NCI-H1105 (cell line): Measurements from ENCODE around the gene DPYD.

Source experiments
- DNase-seq: peaks from one replicate; lab custom pipeline; 2025; lab: John Stamatoyannopoulos, UW

The DPYD gene

GRCh38 chr1:97433094-97433823, 487.6 kb downstream of the DPYD start:
- DNase-seq = no peak

DNA sequence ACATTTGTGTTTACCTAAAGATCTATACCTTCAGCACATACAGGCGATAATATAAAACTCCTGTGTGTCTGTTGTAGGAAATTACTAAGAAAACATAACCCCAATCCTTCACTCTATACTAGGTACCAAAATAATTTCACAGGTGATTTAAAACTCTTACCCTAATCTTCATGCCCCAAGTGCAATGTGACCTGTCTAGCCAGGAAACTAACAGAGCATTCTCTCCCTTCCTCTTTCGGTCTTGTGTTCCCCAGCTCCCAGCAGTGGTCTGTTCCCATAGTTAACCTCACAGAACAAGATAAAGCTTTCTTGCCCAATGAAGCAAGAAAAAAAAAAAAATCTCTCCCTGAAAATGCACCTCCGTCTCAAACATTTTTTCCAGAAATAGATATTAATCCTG, 493.5 kb downstream of the DPYD start:
- DNase-seq = no peak

DNA sequence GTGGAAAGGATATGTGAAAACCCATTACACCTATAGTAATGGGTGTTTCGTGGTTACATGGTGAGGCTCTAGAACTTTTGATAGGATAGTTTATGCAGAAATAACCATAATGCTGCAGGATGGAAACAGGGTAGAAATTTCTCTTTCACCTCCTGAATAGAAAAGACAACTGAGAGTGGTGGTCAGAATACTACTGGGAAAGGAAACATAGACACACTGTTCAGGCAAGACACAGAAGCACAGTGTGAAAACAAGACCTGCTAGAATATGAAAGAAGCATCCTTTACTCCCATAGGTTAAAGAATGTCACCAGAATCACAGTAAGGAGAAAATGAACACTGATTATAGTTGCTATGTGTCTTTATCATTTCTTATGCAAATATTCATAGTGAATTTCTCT, 496.6 kb downstream of the DPYD start:
- no peak for DNase-seq

GRCh38 chr1:97423403-97423802, 497.4 kb downstream of the DPYD start:
- DNase-seq = no peak

GRCh38 chr1:97417661-97418060, 503.2 kb downstream of the DPYD start:
- no peak for DNase-seq

DNA sequence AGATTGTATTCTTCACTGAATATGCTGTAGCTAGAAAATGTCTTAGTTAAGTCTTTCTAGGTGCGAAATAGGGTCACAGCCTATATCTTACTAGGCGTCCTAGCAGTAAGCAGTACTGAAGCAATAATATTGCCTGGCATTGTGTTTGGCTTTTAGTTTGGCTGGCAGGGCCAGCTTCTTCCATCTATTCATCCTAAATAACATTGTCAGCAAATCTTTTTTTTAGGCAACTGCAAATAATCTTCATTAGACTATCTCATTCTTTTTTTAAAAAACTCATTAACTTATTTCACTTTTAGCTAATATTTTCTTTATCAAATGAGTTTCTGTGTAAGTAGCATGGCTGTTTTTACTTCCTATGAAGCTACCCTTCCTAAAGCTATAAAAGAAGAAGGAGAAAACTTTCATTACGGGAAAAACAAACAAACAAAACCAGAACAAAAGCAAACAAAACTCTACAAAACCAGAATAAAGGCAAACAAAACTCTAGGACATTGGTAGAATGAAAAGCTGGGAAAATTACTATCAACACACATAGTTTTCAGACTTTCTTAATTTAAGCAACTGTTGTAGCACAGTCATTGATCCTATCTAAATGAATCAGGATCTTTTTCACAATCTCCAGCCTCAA, 506.0 kb downstream of the DPYD start:
- DNase-seq = no peak

DNA sequence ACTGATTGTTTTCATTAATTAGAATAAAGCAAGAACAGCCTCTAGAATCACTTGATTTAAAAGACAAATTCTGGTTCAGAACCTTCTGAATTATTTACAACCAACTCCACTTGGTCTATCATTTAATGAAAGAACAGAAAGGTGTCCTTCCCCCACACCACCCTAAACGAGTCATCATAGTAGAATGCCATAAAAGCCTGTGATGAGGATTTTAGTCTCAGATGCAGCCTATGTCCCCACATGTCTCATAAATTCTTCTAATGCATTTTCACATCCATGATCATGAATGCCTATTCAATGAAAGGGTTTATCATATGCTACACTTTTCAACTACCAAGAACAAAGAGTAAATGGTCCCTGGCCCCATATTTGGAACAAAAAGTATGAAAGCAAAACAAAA, 508.1 kb downstream of the DPYD start:
- DNase-seq = no peak

GRCh38 chr1:97412166-97412565, 508.7 kb downstream of the DPYD start:
- no peak for DNase-seq

DNA sequence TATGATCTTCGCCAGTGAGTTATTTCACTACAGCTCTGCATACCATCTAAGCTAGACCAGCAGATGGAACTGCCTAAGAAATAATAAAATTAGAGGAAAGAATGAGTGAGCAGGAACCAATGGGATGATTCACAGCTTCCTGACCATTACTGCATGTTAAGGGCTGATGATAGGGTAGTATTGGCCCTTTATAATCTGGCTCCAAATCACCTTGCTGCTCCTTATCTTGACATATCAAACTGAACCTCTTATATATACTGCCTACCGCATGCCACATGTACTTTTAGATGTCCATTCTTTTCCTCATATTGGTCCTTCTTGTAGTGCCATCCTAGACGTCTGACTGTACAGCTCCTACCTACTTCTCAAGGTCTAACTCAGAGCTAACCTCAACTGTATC, 524.4 kb downstream of the DPYD start:
- no peak for DNase-seq

DNA sequence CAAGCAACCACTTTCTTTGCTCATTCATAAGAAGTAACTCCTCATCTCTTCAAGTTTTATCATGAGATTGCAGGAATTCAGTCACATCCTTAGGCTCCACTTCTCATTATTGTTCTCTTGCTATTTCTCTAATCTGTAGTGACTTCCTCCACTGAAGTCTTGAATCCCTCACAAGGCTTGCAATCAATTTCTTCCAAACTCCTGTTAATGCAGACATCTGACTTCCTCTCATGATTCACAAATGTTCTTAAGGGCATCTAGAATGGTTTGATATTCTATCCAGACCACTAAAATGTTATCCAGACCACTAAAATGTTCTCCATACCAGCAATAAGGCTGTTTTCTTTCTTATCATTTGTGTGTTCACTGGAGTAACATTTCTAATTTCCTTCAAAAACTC, 528.1 kb downstream of the DPYD start:
- no peak for DNase-seq

- DNase-seq = no peak
Observed at GRCh38 chr1:97385536-97386277, 535.1 kb downstream of the DPYD start.

DNA sequence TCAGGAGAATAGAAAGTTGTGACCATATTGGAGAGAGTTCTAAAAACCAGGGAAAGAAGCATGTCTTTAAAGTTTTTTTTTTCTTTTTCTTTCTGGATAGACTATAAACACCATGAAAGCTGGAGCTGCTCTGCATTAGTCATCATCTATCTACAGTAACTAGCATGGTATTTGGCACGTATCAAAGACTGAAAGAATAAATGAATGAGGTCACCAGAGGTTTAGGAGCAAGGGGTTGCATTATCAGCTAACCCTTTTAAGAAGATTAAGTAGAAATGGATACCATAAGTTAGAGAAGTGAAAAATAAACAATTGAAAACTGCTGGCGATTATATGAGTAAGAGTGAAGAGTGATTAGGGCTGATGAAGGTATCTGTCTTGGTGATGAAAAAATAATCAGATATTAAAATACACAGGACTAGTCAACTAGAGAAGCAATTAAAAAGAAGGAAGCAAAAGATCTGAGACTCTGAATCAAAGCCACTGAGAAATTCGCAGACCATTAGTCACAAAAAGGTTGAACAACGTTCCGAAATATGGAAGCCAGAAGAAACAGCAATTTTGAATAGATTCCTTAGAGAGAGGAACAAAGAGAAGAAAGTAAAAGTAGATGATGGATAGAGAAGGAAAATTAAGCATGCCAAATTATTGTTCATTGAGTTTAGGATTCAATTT, 536.4 kb downstream of the DPYD start:
- no peak for DNase-seq

GRCh38 chr1:97383797-97384196, 537.0 kb downstream of the DPYD start:
- DNase-seq = no peak

DNA sequence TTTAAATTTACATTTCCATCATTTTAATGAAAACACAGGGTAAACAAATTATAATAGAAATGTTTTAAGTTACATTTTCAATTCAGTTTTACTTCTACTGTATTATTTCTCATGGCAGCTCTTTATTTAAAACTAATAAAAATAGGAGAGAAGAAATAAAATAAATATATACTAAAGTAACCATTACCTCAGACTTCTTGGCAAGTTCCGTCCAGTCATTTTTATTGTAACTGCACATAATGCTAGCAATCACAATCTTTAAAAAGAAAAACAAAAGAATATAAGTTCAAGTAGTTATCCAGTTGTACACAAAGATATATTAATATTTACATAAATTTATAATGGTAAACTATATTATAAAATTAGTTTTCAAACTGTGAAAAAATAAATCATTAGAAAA, 538.6 kb downstream of the DPYD start:
- DNase-seq = no peak

DNA sequence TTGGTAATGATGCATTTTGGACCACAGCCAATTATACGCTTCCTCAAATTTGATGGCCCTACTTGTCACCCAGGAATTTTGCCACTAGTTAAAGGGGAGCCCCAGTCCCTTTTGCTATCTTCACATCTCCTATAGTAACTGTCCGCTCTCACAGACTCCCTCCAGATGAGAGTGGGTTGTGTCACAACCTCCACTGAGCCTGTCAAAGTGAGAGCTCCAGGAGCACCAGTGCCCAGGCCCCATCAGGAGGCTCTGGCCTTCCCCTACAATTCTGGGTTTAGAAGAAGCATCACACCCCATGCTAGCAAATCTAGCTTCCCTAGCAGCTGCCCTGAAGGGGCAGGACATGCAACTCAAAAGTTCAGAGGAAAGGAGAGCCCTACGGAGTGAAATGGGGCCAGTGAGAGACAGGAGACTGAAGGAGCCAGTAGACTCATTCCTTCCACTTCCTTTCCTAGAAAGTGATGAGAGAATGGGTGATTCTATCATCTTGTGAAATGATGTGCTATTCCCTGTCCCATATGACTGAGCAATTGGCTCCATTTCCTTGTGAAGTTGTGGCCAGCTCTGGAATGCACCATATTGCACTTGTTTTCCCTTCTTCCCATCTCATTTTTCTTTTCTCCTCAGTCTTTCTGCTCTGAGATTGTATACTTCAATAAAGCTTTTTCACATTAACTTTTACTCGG, 541.3 kb downstream of the DPYD start:
- no peak for DNase-seq

DNA sequence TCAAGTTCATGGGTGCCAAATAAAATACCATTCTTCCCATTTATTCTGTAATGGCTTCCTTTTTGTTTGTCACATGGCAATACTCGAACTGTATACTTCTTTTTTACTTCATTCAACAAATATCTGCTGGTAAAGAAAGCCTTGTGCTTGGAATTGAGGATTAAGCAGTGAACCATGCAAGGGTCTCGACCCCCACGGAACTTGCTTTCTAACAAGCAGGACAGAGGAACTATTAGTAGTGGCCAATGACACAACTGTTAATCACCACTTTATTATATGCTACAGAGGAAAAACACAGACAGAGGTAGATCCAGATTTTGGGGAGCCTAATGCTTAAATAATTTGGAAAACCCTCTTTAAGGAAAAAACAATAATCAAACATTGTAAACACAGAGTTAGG, 542.2 kb downstream of the DPYD start:
- DNase-seq = no peak

DNA sequence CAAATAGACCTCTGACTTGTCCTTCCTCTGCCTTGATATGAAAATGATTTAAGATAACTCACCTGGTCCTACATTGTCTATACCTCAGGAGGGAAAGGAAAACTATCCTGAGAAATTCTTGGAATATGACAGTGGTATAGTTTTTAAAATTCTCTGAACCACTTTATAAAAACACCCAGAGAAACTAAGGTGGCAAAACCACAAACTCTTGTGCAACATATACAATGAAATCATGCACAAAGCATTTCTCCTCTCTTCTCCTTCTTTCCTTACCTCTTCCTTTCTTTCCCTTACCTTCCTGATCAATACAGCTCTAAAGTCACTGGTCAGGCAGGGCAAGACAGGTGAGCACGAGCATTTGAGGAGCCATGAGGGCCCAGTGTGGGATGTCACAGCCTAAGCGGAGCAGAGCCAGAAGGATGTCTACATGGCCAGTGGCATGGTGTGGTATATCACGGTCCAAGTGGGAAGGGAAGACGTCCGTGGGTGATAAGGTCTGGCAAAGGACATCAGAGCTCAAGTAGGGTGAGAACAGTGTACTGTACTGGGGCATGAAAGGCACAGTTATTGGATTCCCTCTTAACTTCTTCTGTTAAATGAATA, 543.3 kb downstream of the DPYD start:
- DNase-seq = no peak

DNA sequence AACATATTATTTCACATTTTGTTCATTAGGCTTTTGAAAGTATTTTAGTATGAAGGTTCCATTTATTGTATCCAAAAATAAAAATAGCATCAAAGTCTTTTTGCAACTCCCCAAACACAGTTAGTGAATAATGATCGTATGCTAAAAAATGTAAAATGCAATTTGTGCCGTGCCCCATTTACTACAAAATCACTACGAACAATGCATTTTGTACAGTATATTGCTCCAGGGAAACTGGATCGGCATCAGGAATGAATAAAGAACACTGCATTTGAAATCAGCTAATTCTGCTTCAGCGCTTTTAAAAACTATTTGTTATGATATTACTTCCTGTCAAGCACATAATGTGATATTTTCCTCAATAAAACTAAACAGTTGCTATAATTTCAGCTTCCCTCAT, 547.8 kb downstream of the DPYD start:
- no peak for DNase-seq

DNA sequence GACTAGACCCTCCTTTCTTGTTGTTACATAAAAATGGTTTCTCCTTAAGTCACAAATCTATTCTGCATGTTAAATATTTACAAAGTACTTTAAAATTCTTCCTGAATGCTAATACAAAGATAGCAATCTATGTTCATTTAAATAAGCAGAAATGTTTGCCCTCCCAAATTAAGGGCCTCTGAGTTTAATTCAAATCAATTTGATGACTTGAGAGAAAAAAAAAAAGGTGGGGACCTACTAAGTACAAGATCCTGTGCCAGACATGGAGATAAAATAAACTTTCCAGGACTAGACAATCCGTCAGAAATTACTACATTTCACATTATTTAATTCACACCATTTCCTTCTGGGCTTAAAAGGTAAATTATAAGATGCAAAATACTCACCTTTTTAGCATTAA, 548.3 kb downstream of the DPYD start:
- DNase-seq = no peak

- DNase-seq = no peak
Observed at GRCh38 chr1:97368296-97368695, 552.5 kb downstream of the DPYD start.

DNA sequence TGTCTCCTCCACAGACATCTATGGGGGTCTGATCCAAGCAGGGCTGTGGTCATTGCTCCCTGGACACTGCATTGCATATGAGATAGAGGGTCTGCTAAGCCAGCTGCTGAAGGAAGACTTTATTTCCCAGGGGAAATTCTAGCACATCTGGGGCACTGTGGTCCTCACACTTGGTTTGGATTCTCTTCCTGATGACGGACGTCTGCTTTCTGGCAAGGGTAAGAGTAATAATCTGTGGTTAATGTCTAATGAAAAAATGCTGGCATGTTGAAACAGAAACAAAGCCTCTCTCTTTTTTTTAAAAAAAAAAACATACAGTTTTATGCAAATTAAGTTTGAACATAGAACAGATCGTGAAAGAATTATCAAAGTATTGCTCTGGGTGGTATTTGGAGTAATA, 553.9 kb downstream of the DPYD start:
- no peak for DNase-seq

DNA sequence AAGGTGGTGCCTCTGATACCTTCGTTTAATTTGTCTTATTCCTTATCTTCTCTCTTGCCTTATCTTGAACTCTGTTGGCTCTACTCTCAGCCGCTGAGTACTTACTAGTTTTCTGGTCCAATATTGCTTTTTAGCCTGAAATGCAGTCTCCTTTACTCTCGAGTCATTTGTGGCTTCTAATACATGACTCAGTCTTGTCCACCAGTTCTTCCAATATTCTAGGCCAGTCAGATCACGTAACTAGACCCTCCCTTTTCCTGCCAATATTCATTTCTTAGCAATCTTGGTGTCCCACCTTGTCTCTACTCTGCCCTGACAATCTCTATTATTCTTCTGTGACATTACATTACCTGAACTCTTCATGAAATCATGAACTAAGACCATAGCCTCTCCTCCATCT, 555.8 kb downstream of the DPYD start:
- DNase-seq = no peak
